H7 (cell line): ENCODE results near the gene BNIPL. TPM values are rescaled to one million over a fixed set of nuclear protein-coding genes. Genes with fewer than 3 reads are reported as not detected.
A peak's percentile ranks its signal among the peaks of the same experiment; 100 is the strongest.

Experiments
- DNase-seq: peaks from one replicate; pipeline ENCODE4 v3.0.0; 2012
- H3K27me3 ChIP-seq: 2 replicates; pipeline ENCODE4 v1.6.0; 2011; ENCODE audit warnings: mild to moderate bottlenecking, low read length; ENCODE audit not compliant: control insufficient read depth, insufficient read depth
- H3K36me3 ChIP-seq: replicated peaks from 2 replicates; pipeline ENCODE4 v1.5.1; 2011; ENCODE audit warnings: low read length; ENCODE audit not compliant: control insufficient read depth, insufficient read depth
- H3K4me3 ChIP-seq: 2 replicates; pipeline ENCODE4 v1.5.1; 2011; ENCODE audit warnings: low read depth, mild to moderate bottlenecking, control low read depth, low read length, moderate library complexity; ENCODE audit not compliant: insufficient read depth
- total RNA-seq: library from RNA; depleted of rRNA; stranded (reverse); fragments of >200 nt; shearing (Covaris generic); gene quantifications from 2 replicates; pipeline ENCODE4 v1.2.3, GENCODE V29; 2014

Gene BNIPL
- total RNA-seq, 1 experiment from 2014 or later = 0.48 TPM

DNA sequence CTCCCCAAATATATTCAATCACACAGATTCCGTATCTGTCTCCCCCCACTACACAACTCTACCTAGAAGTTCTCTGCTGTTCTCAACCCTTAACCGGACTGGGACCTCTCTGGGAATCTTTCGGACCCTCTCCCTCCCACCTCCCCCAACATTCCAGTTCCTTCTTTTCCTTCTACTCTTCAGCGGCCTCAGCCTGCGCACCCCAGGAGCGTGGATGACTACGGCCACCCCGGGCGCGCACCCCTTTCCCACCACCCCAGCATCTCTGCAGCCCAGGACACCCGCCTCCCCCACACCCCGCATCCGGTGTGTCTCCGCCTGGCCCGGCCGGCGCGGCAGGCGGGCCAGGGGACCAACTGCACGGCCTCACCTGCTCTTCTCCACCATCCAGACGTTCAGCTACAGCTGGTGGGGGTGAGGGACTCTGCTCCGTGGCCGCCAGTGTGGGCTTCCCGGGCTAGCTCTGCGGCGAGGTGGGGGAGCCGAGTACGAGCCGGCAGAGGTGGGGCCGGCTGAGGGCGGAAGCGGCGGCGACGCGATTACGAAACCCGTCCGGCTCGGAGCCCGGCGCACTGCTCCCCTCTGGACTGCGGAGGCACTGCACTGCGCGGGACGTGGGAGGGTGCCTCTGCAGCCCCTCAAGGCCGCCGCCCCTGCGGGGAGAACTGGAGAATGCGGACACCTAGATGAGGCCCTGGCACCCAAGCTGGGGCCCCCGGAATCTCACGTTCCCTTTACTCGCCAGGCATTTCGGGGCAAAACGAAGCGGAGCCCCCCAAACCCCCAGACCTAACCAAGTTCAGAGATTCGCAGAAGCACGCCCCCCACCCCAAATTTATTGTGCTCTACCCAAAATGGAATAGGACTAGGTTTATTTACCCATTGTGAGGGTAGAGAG, 23.0 kb downstream of the BNIPL start, which contains the start of gene CDC42SE1:
TSS of gene CDC42SE1 (minus strand) at position 514 of the 898 bp plus-strand sequence. CDS start 3,892 bp downstream, outside the sequence.
- Histone ChIP-seq H3K27me3 (no peaks in the 10 kb centered on the region), H3K4me3 (peak within 1 kb of the TSS; percentile 93), H3K36me3 (peaks cover 16% of the 10 kb centered on the region)
- DNase-seq = peak; percentile 95

GRCh38 chr1:151060007-151060656, 23.7 kb downstream of the BNIPL start, which contains the start of gene MLLT11:
Gene MLLT11, plus strand, starts transcription at chr1:151060397. Its CDS starts 6,828 bp downstream, at chr1:151067225.
- Histone ChIP-seq H3K27me3 (no peaks in the 10 kb centered on the region), H3K36me3 (peaks cover 9% of the 10 kb centered on the region), H3K4me3 (peak within 1 kb of the TSS; percentile 93)
- peak; percentile 90 for DNase-seq

DNA sequence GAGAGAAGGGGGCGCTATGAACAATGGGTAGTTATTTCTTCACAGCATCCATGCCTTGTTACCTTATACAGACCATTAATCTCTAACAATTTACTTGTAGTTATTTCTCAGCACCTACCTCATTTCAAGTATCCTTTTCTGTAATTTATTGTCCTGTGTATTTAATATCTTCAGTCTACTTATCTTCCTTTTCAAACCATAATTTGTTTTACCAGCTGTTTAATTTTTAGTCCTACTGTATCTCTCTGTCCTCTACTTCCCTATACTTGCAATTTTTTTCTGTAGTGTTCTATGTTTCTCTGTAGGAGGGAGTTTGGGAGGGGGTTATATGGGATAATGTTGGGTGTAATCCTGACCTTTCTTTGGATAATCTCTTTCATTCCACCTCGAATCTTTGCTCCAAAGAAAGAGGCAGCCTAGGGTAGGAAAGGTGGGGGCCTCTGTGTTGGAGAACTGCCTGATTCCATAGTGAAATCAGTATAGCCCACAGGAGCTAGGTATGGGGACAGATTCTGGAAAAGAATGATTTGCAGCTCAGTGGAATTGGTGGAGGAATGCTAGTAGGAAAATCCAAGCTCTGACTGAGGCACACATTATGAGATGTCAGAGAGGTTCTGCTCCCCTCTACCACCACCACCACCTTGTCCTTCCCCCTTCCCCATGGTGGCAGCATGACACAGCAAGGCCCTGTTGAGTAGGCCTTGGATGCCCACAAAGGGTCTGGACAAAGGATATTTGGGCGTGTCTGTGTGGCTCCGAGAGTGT, 24.5 kb downstream of the BNIPL start:
- Histone ChIP-seq H3K27me3 (no peaks in the 10 kb centered on the region), H3K36me3 (peaks cover 2% of the 10 kb centered on the region), H3K4me3 (peak overlapping the region; percentile 93)
- no peak for DNase-seq

- no peak for DNase-seq
- Histone ChIP-seq H3K36me3 (peaks cover 2% of the 10 kb centered on the region), H3K27me3 (no peaks in the 10 kb centered on the region), H3K4me3 (peak overlapping the region; percentile 93; the same call in 1 of the 2 replicates)
Observed at GRCh38 chr1:151061704-151062103, 25.3 kb downstream of the BNIPL start.

GRCh38 chr1:151062741-151063371, 26.5 kb downstream of the BNIPL start:
- Histone ChIP-seq H3K4me3 (no peak overlapping the region), H3K36me3 (no peaks in the 10 kb centered on the region; the same call in none of the 2 replicates), H3K27me3 (no peaks in the 10 kb centered on the region)
- DNase-seq = no peak

GRCh38 chr1:151065089-151065645, 28.8 kb downstream of the BNIPL start:
- Histone ChIP-seq H3K36me3 (no peaks in the 10 kb centered on the region; the same call in none of the 2 replicates), H3K4me3 (no peak overlapping the region), H3K27me3 (no peaks in the 10 kb centered on the region)
- no peak for DNase-seq

DNA sequence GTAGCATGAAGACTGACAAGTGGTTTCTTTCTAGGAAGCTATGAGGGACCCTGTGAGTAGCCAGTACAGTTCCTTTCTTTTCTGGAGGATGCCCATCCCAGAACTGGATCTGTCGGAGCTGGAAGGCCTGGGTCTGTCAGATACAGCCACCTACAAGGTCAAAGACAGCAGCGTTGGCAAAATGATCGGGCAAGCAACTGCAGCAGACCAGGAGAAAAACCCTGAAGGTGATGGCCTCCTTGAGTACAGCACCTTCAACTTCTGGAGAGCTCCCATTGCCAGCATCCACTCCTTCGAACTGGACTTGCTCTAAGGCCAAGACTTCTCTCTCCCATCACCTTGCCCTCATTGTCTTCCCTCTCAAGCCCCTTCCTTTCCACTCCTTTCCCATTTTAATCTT, 30.8 kb downstream of the BNIPL start:
- Histone ChIP-seq H3K36me3 (no peaks in the 10 kb centered on the region; the same call in none of the 2 replicates), H3K27me3 (no peaks in the 10 kb centered on the region), H3K4me3 (no peak overlapping the region)
- no peak for DNase-seq

- Histone ChIP-seq H3K36me3 (no peaks in the 10 kb centered on the region; the same call in none of the 2 replicates), H3K4me3 (no peak overlapping the region), H3K27me3 (no peaks in the 10 kb centered on the region)
- DNase-seq = no peak
Observed at GRCh38 chr1:151069103-151069486, 32.7 kb downstream of the BNIPL start.

- DNase-seq = peak; percentile 97
- H3K36me3 ChIP-seq = no peaks in the 10 kb centered on the region; the same call in 1 of the 2 replicates
- no peaks in the 10 kb centered on the region for H3K27me3 ChIP-seq
- peak within 1 kb of the TSS; percentile 79 for H3K4me3 ChIP-seq
Observed at GRCh38 chr1:151070474-151071276, 34.3 kb downstream of the BNIPL start, which contains the start of gene GABPB2. Gene GABPB2, plus strand, starts transcription at chr1:151070761. Its CDS starts 17,429 bp downstream, at chr1:151088190.

DNA sequence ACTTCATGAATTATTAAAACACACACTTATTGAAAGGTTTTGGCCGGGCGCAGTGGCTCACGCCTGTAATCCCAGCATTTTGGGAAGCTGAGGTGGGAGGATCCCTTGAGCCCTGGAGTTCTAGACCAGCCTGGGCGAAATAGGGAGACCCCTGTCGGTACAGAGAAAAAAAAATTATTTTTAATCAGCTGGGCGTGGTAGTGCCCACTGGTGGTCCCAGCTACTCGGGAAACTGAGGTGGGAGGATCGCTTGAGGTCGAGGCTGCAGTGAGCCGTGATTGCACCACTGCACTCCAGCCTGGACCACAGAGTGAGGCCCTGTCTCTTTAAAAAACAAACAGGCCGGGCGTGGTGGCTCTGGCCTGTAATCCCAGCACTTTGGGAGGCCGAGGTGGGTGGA, 35.8 kb downstream of the BNIPL start:
- no peaks in the 10 kb centered on the region for H3K27me3 ChIP-seq
- H3K4me3 ChIP-seq = no peak overlapping the region
- peak; percentile 2 for DNase-seq

GRCh38 chr1:151085953-151086559, 49.7 kb downstream of the BNIPL start:
- no peak for DNase-seq
- H3K36me3 ChIP-seq = no peaks in the 10 kb centered on the region
- no peak overlapping the region for H3K4me3 ChIP-seq

More for the DNA sequence above, 35.8 kb downstream of the BNIPL start:
- H3K36me3 ChIP-seq = no peaks in the 10 kb centered on the region

More at GRCh38 chr1:151085953-151086559, 49.7 kb downstream of the BNIPL start:
- H3K27me3 ChIP-seq = no peaks in the 10 kb centered on the region
